Stomach (tissue), 4 donors: ENCODE data around the gene SIX5.

Source experiments
- POLR2AphosphoS5 ChIP-seq, 3 donors: sonication (generic); formaldehyde crosslinking; IDR thresholded peaks; one replicate each; pipeline ENCODE4 v1.6.1; 2016; ENCODE audit warnings: antibody characterized with exemption in 3 of 3
- TF ChIP-seq, protein P1 (sequence below), 7 experiments: fragments of 450-650 bp in 4 of 7; fragments of 200-600 bp in 3 of 7; sonication (generic) in 3 of 7; IDR thresholded peaks; one replicate each; pipeline ENCODE4 v1.5.1; 2016 to 2019; ENCODE audit warnings: antibody characterized with exemption in 7 of 7, control low read depth in 2 of 7, mild to moderate bottlenecking in 1 of 7

DNA sequence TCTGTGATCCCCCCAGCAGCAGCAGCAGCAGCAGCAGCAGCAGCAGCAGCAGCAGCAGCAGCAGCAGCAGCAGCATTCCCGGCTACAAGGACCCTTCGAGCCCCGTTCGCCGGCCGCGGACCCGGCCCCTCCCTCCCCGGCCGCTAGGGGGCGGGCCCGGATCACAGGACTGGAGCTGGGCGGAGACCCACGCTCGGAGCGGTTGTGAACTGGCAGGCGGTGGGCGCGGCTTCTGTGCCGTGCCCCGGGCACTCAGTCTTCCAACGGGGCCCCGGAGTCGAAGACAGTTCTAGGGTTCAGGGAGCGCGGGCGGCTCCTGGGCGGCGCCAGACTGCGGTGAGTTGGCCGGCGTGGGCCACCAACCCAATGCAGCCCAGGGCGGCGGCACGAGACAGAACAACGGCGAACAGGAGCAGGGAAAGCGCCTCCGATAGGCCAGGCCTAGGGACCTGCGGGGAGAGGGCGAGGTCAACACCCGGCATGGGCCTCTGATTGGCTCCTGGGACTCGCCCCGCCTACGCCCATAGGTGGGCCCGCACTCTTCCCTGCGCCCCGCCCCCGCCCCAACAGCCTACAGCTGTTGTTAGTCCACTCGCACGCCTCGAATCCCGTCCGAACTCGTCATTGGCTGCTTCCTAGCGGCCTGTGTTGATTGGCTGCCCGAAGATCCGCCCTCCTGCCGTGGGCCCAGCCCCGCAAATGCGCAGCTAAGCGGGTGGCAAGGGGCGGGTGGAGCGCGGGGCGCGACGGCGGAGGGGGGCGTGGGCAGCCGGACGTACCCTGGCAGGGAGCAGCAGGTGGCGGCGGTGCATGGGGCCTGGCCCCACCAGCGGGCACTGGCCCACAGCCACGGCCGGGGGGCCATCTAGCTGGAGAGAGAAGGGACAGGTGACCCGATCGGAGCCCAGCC lies 1.4 kb upstream of the SIX5 start:
- TF ChIP-seq POLR2AphosphoS5 (IDR thresholded peaks at IDR 0.05) = peak; percentile 54 to 82 (median 76)
- TF ChIP-seq, protein P1, sequence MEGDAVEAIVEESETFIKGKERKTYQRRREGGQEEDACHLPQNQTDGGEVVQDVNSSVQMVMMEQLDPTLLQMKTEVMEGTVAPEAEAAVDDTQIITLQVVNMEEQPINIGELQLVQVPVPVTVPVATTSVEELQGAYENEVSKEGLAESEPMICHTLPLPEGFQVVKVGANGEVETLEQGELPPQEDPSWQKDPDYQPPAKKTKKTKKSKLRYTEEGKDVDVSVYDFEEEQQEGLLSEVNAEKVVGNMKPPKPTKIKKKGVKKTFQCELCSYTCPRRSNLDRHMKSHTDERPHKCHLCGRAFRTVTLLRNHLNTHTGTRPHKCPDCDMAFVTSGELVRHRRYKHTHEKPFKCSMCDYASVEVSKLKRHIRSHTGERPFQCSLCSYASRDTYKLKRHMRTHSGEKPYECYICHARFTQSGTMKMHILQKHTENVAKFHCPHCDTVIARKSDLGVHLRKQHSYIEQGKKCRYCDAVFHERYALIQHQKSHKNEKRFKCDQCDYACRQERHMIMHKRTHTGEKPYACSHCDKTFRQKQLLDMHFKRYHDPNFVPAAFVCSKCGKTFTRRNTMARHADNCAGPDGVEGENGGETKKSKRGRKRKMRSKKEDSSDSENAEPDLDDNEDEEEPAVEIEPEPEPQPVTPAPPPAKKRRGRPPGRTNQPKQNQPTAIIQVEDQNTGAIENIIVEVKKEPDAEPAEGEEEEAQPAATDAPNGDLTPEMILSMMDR (IDR thresholded peaks at IDR 0.05) = peak in 6 of 7 experiments; percentile 76 to 99 (median 94)
